Astrocyte (in vitro differentiated cells and primary cell): ENCODE results near the gene FOXD1. TPM values are rescaled to one million over a fixed set of nuclear protein-coding genes. Genes with fewer than 3 reads are reported as not detected.
A peak's percentile ranks its signal among the peaks of the same experiment; 100 is the strongest.

Experiments used
- DNase-seq: peaks from one replicate; pipeline ENCODE4 v3.0.0-alpha.2; 2010; ENCODE audit warnings: low read depth
- FAIRE-seq: peaks from 2 replicates; lab custom pipeline; 2011; peaks lifted over from hg19 to GRCh38; lab: Jason Lieb, UNC
- H2AFZ ChIP-seq: 2 replicates; pipeline ENCODE4 v1.6.0; 2012; ENCODE audit warnings: low read depth, low read length, inconsistent platforms
- H3K27ac ChIP-seq: 2 replicates; pipeline ENCODE4 v1.5.1; 2011; ENCODE audit warnings: low read depth, low read length, inconsistent platforms
- H3K27me3 ChIP-seq: 2 replicates; pipeline ENCODE4 v1.6.0; 2011; ENCODE audit warnings: low read length, inconsistent platforms; ENCODE audit not compliant: insufficient read depth
- H3K36me3 ChIP-seq: 2 replicates; pipeline ENCODE4 v1.5.1; 2011; ENCODE audit warnings: low read length, inconsistent platforms; ENCODE audit not compliant: insufficient read depth
- H3K4me1 ChIP-seq: 2 replicates; pipeline ENCODE4 v1.5.1; 2011; ENCODE audit warnings: low read length, inconsistent platforms; ENCODE audit not compliant: insufficient read depth
- H3K4me2 ChIP-seq: 2 replicates; pipeline ENCODE4 v1.6.0; 2012; ENCODE audit warnings: low read length, inconsistent platforms
- H3K4me3 ChIP-seq: 2 replicates; pipeline ENCODE4 v1.5.1; 2011; ENCODE audit warnings: low read depth, mild to moderate bottlenecking, low read length, inconsistent platforms; ENCODE audit not compliant: insufficient read depth
- H3K79me2 ChIP-seq: 2 replicates; pipeline ENCODE4 v1.6.0; 2012; ENCODE audit warnings: mild to moderate bottlenecking, low read length, inconsistent platforms; ENCODE audit not compliant: insufficient read depth
- H3K9ac ChIP-seq: 2 replicates; pipeline ENCODE4 v1.6.0; 2012; ENCODE audit warnings: mild to moderate bottlenecking, low read length, inconsistent platforms
- H3K9me3 ChIP-seq: 2 replicates; pipeline ENCODE4 v1.5.1; 2012; ENCODE audit warnings: low read depth, mild to moderate bottlenecking, low read length, inconsistent platforms; ENCODE audit not compliant: insufficient read depth
- H4K20me1 ChIP-seq: 2 replicates; pipeline ENCODE4 v1.6.0; 2012; ENCODE audit warnings: low read length, inconsistent platforms; ENCODE audit not compliant: insufficient read depth
- H3K27ac Mint-ChIP-seq: one replicate; pipeline ENCODE4 v1.8.0; 2021; ENCODE audit warnings: mild to moderate bottlenecking, mixed read lengths; ENCODE audit not compliant: unreplicated experiment
- H3K27me3 Mint-ChIP-seq: one replicate; pipeline ENCODE4 v1.8.0; 2021; ENCODE audit warnings: low read depth, mixed read lengths; ENCODE audit not compliant: unreplicated experiment
- H3K36me3 Mint-ChIP-seq: one replicate; pipeline ENCODE4 v1.8.0; 2021; ENCODE audit warnings: low read depth, mixed read lengths; ENCODE audit not compliant: unreplicated experiment
- H3K4me1 Mint-ChIP-seq: one replicate; pipeline ENCODE4 v1.8.0; 2021; ENCODE audit warnings: low read depth, mixed read lengths; ENCODE audit not compliant: unreplicated experiment
- H3K4me3 Mint-ChIP-seq: one replicate; pipeline ENCODE4 v1.8.0; 2021; ENCODE audit warnings: mild to moderate bottlenecking, moderate library complexity, mixed read lengths; ENCODE audit not compliant: unreplicated experiment
- H3K9me3 Mint-ChIP-seq: one replicate; pipeline ENCODE4 v1.8.0; 2021; ENCODE audit warnings: mild to moderate bottlenecking, mixed read lengths; ENCODE audit not compliant: unreplicated experiment
- CTCF ChIP-seq: IDR thresholded peaks from 2 replicates; pipeline ENCODE4 v1.5.1; 2011; ENCODE audit warnings: low read depth, mild to moderate bottlenecking, inconsistent platforms, low read length, moderate library complexity; ENCODE audit not compliant: insufficient read depth
- EZH2 ChIP-seq: IDR thresholded peaks from 2 replicates; pipeline ENCODE4 v1.6.1; 2012; ENCODE audit warnings: mild to moderate bottlenecking, low read length, inconsistent platforms; ENCODE audit not compliant: insufficient read depth
- total RNA-seq: library from RNA; stranded (reverse); gene quantifications from 2 replicates; pipeline ENCODE4 v1.2.1, GENCODE V29; 2021

Gene FOXD1
- total RNA-seq, 1 donor from 2014 or later = 16.9 TPM

- Histone ChIP-seq H3K9ac (no peak overlapping the region), H3K27me3 (no peaks in the 10 kb centered on the region), H4K20me1 (no peaks in the 10 kb centered on the region), H2AFZ (no peak overlapping the region), H3K4me2 (no peak overlapping the region), H3K79me2 (no peaks in the 10 kb centered on the region), H3K4me3 (no peak overlapping the region), H3K36me3 (no peaks in the 10 kb centered on the region), H3K9me3 (no peaks in the 10 kb centered on the region), H3K4me1 (peaks cover 32% of the 10 kb centered on the region), H3K27ac (no peak overlapping the region)
- H3K4me3 Mint-ChIP-seq = no peak overlapping the region
- FAIRE-seq = no peak
- H3K9me3 Mint-ChIP-seq = peaks cover 8% of the 10 kb centered on the region
- no peaks in the 10 kb centered on the region for H3K36me3 Mint-ChIP-seq
- H3K4me1 Mint-ChIP-seq = peaks cover 12% of the 10 kb centered on the region
- DNase-seq = no peak
- peaks cover 60% of the 10 kb centered on the region for H3K27me3 Mint-ChIP-seq
- no peak overlapping the region for H3K27ac Mint-ChIP-seq
- TF ChIP-seq EZH2 (no peak), CTCF (no peak)
Observed at GRCh38 chr5:73422164-73422563, 26.4 kb downstream of the FOXD1 start.

GRCh38 chr5:73420666-73421065 lies 27.9 kb downstream of the FOXD1 start:
- Histone ChIP-seq H3K9ac (no peak overlapping the region), H3K4me1 (peaks cover 37% of the 10 kb centered on the region), H3K4me3 (no peak overlapping the region), H4K20me1 (no peaks in the 10 kb centered on the region), H3K9me3 (no peaks in the 10 kb centered on the region), H3K27ac (no peak overlapping the region), H3K4me2 (peak overlapping the region; percentile 77), H3K27me3 (no peaks in the 10 kb centered on the region), H3K36me3 (no peaks in the 10 kb centered on the region), H3K79me2 (no peaks in the 10 kb centered on the region), H2AFZ (no peak overlapping the region)
- Mint-ChIP-seq H3K27me3 (peaks cover 48% of the 10 kb centered on the region), H3K9me3 (peaks cover 8% of the 10 kb centered on the region), H3K4me1 (peaks cover 18% of the 10 kb centered on the region), H3K4me3 (no peak overlapping the region), H3K27ac (peak overlapping the region; percentile 1), H3K36me3 (no peaks in the 10 kb centered on the region)
- DNase-seq = no peak
- TF ChIP-seq EZH2 (no peak), CTCF (no peak)
- no peak for FAIRE-seq

- H3K9me3 ChIP-seq = no peaks in the 10 kb centered on the region
- peak overlapping the region; percentile 77 for H3K4me2 ChIP-seq
- peak overlapping the region; percentile 73 for H3K4me3 Mint-ChIP-seq
- DNase-seq = peak; percentile 89
- H3K36me3 Mint-ChIP-seq = no peaks in the 10 kb centered on the region
- FAIRE-seq = no peak
- H4K20me1 ChIP-seq = no peaks in the 10 kb centered on the region
- H3K27ac ChIP-seq = peak overlapping the region; percentile 71
- TF ChIP-seq EZH2 (no peak), CTCF (no peak)
- H3K4me1 ChIP-seq = peaks cover 37% of the 10 kb centered on the region
- no peaks in the 10 kb centered on the region for H3K27me3 ChIP-seq
- peaks cover 11% of the 10 kb centered on the region for H3K9me3 Mint-ChIP-seq
- peaks cover 42% of the 10 kb centered on the region for H3K27me3 Mint-ChIP-seq
- peak overlapping the region; percentile 65 for H3K9ac ChIP-seq
- peak overlapping the region; percentile 51 for H2AFZ ChIP-seq
- H3K36me3 ChIP-seq = no peaks in the 10 kb centered on the region
- peaks cover 18% of the 10 kb centered on the region for H3K4me1 Mint-ChIP-seq
- no peaks in the 10 kb centered on the region for H3K79me2 ChIP-seq
- H3K4me3 ChIP-seq = peak overlapping the region; percentile 34
- H3K27ac Mint-ChIP-seq = peak overlapping the region; percentile 1
Observed at GRCh38 chr5:73419465-73420390, 28.8 kb downstream of the FOXD1 start.
